HG02981 (cell line): ENCODE measurements around the gene FXYD4.
"Not testable (repeated sequence)": the region's sequence is repeated elsewhere in the genome, so short reads cannot be mapped to it uniquely, and the experiment has no call there.

Source experiments
- ATAC-seq: cut with Tn5 transposase; IDR thresholded peaks from one replicate; pipeline ENCODE4 v1.9.1; 2021; ENCODE audit warnings: mild to moderate bottlenecking, moderate library complexity; ENCODE audit not compliant: unreplicated experiment

FXYD4 gene

GRCh38 chr10:43410345-43410744 lies 38.9 kb downstream of the FXYD4 start:
- ATAC-seq, result no peak

DNA sequence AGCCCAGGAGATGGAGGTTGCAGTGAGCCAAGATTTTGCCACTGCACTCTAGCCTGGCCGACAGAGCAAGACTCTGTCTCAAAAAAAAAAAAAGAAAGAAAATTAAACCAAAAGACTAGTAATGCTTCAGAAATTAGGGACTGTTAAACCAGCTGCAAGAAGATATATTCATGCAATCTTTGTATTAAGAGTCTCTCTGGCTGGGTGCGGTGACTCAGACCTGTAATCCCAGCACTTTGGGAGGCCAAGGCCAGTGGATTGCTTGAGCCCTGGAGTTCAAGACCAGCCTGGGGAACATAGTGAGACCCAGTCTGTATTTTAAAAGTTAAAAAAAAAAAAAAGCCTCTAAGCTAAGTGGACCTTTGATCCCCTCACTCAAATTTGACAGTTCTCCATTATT lies 40.1 kb downstream of the FXYD4 start:
- ATAC-seq, result no peak

- no peak for ATAC-seq
These were observed 44.1 kb downstream of the FXYD4 start for GRCh38 chr10:43415544-43415943.

- ATAC-seq, result no peak
These were observed 46.7 kb downstream of the FXYD4 start for GRCh38 chr10:43417950-43418768.

DNA sequence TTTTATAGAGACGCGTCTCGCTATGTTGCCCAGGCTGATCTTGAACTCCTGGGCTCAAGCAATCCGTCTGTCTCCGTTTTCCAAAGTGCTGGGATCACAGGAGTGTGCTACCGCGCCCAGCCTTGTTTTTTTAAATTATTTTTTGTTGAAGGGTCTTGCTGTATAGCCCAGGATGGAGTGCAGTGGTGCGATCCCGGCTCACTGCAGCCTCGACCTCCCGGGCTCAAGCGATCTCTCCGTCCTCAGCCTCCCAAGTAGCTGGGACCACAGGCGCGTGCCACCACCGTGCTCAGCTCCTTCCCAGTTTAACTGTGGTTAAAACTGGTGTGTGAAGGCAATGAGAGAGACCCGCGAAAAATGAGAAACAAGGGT lies 48.5 kb downstream of the FXYD4 start:
- ATAC-seq, result no peak

DNA sequence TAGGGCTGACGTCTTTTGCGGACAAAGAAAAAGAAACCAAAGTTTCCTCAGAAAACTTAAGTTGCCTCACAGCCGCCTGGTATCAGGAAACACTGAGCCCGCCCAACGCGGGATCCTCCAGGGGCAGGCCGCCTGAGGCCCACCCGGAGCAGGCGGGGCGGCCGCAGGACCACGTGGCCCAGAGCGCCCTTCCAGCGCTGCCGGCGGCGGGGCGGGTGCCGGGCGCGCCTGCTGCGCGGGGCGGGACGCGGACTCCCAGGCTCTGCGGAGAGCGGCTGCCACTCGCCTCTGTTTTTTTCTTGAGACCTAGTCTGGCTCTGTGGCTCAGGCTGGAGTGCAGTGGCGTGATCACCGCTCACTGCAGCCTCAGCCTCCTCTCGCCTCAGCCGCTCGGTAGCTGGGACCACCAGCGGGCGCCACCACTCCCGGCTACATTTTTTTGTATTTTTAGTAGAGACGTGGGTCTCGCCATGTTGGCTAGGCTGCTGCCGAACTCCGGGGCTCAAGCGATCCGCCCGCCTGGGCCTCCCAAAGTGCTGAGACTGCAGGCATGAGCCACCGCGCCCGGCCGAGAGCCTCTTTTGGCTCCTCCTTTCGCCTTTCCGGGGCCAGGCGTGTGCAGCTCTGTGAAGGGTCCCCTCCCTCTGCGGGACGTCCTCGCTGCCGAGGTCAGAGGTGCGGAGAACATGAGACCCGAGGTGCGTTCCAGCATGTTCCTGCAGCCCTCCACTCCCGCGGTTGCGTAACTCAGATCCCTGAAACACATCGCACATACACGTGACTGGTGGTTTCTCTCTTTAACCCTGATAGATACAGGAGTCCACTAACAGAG lies 49.1 kb downstream of the FXYD4 start:
- ATAC-seq, result peak; percentile 76

GRCh38 chr10:43421201-43421507 lies 49.7 kb downstream of the FXYD4 start:
- no peak for ATAC-seq

GRCh38 chr10:43421519-43421918 lies 50.1 kb downstream of the FXYD4 start:
- no peak for ATAC-seq

DNA sequence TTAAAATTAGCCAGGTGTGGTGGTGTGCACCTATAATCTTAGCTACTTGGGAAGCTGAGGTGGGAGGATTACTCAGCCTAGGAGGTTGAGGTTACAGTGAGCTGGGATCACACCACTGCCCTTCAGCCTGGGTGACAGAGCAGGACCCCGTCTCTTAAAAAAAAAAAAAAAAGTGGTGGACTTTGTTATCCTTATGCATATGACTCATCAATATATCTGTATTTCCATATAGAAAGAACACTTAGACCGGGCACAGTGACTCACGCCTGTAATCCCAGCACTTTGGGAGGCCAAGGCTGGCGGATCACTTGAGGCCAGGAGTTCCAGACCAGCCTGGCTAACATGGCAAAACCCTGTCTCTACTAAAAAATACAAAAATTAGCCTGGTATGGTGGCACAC lies 50.5 kb downstream of the FXYD4 start:
- ATAC-seq, result not testable (repeated sequence)

GRCh38 chr10:43424416-43424815 lies 53.0 kb downstream of the FXYD4 start:
- ATAC-seq, result no peak
